GM12864 (cell line): Measurements from ENCODE around the gene SCN8A.

Experiments used
- DNase-seq: peaks from one replicate; pipeline ENCODE4 v3.0.0-alpha.2; 2011; ENCODE audit warnings: low read depth
- H3K4me3 ChIP-seq: 2 replicates; pipeline ENCODE4 v1.5.1; 2011; ENCODE audit warnings: mild to moderate bottlenecking, low read depth, low read length, control low read depth
- TF ChIP-seq, protein P1 (sequence below): IDR thresholded peaks from 2 replicates; pipeline ENCODE4 v1.5.1; 2011; ENCODE audit warnings: low read depth, mild to moderate bottlenecking, moderate library complexity, low read length, control low read depth, inconsistent platforms; ENCODE audit errors: missing control alignments

SCN8A gene

DNA sequence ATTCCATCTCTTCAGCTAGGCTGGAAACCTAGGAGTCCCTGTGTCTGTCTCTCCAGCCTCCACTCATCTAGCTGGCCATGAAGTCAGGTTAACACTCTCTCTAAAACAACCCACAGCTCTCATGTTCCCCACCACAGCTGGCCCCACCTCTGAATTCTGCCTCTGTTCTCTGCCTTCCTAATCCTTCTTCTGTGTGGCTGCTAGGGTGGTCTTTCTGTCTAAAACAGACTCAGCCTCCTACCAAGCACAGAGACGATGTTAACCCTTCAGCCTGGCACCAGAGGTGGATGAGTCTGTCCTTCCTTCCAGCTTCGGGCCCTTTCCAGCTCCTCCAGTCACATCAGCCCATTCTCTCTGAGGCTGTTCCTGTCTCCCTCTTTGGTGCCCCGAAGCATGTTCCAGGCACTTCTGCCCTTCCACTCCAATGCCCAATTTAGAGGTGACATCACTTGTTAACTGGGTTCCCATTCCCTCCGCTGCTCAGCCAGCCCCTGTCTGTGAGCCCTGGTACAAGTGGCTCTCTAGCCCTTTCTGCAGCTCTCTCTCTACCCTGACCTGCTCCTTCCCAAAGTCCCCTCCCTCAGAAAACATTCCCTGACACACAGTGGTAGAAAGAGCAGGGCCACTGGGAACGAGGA, 248.4 kb downstream of the SCN8A start:
- TF ChIP-seq, protein P1, sequence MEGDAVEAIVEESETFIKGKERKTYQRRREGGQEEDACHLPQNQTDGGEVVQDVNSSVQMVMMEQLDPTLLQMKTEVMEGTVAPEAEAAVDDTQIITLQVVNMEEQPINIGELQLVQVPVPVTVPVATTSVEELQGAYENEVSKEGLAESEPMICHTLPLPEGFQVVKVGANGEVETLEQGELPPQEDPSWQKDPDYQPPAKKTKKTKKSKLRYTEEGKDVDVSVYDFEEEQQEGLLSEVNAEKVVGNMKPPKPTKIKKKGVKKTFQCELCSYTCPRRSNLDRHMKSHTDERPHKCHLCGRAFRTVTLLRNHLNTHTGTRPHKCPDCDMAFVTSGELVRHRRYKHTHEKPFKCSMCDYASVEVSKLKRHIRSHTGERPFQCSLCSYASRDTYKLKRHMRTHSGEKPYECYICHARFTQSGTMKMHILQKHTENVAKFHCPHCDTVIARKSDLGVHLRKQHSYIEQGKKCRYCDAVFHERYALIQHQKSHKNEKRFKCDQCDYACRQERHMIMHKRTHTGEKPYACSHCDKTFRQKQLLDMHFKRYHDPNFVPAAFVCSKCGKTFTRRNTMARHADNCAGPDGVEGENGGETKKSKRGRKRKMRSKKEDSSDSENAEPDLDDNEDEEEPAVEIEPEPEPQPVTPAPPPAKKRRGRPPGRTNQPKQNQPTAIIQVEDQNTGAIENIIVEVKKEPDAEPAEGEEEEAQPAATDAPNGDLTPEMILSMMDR = no peak
- DNase-seq = no peak
- no peak overlapping the region for H3K4me3 ChIP-seq

DNA sequence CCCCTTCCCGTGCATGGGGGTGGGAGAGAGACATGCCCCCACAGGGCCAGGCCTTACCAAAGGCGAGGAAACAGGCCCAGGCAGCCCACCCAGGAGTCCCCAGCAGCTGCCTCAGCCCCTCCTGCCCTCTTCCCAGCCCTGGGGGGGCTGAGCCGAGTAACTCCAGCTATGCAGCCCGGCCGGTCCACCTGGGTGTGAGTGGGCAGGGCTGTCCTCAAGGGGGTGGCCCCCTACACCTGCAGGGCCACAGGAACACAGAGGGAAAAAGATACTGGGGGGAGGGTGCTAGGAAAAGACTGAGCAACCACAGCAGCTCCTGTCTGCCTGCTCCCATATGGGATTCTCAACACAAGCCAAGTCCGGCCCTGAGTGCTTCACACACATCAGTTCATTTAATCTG, 249.9 kb downstream of the SCN8A start:
- TF ChIP-seq, protein P1 = no peak
- H3K4me3 ChIP-seq = no peak overlapping the region
- no peak for DNase-seq

DNA sequence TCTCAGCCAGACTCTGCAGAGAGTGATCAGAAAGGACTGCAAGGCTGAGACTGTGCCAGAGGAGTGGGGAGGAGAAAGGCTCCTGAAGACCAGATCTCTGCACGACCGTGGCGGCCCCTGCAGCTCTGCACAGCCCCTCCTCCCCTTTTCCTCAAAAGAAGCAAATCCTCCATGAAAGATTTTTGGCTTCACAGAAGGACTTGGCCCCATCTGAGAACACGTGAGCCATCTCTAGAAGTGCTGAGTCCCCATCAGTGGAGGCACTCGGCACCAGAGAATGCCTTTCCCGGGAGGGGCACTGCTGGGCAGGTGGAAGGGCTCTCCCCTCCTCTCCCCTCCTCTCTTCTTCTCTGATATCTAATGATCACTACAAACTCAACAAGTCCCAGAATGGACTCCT, 250.7 kb downstream of the SCN8A start:
- TF ChIP-seq, protein P1 = no peak
- no peak overlapping the region for H3K4me3 ChIP-seq
- DNase-seq = no peak

DNA sequence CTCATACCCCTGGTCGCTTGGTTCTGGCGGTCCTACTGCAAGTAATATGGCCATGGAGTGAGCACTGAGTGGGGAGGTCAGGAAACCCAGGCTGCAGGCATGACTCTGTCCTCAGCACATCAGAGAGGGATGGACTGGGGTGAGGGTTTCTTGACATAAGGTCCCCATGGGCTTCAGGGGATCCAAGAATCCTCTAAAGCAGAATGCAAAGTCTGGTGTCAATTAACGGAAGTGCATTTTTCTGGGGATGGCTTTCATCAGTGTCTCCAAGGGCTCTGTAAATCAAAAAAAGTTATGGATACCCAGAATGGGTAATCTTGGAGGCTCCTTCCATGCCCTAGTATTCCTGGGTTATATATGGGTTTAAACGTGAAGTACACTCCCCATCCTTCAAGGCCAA, 253.8 kb downstream of the SCN8A start:
- H3K4me3 ChIP-seq = no peak overlapping the region
- TF ChIP-seq, protein P1 = no peak
- DNase-seq = no peak

DNA sequence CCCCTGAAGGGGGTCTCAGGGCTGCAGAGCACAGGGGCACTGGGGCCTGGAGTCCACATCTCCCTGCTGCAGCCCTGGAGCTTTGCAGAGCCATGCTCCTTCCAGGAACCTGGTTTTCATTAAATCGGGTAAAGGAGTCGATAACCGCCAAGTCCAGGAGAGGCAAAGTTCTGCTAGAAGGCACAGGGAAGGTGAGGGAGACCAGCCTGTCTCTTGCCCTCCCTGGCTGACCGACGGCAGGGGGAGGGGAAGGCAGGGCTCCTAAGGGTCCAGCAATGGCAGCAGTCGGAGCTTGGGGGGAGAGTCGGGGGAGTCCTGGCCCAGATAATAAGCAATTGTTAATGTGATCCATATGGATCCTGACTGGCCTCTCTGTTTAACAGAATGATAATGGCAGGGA, 254.4 kb downstream of the SCN8A start:
- H3K4me3 ChIP-seq = no peak overlapping the region
- DNase-seq = no peak
- TF ChIP-seq, protein P1 = no peak

DNA sequence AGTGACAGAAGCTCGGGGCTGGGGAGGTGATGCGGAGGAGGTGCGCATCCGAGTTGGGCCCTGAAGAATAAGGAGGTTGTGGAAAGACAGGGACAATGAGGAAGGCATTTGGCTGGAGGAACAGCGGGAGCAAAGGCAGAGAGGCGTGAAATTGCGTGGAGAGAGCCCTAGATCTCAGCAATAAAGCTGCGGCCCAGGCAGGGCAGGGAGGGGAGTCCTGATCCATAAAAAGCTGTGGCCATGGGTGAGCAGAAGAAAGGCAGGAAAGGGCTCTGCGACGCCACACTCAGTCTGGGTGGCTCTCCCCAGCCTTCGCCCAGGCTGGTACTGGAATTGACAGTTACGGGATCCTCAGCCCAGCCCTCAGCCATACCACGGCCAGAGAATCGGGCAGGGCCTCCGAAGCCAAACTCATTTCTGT, 255.2 kb downstream of the SCN8A start:
- no peak overlapping the region for H3K4me3 ChIP-seq
- TF ChIP-seq, protein P1 = no peak
- DNase-seq = no peak

DNA sequence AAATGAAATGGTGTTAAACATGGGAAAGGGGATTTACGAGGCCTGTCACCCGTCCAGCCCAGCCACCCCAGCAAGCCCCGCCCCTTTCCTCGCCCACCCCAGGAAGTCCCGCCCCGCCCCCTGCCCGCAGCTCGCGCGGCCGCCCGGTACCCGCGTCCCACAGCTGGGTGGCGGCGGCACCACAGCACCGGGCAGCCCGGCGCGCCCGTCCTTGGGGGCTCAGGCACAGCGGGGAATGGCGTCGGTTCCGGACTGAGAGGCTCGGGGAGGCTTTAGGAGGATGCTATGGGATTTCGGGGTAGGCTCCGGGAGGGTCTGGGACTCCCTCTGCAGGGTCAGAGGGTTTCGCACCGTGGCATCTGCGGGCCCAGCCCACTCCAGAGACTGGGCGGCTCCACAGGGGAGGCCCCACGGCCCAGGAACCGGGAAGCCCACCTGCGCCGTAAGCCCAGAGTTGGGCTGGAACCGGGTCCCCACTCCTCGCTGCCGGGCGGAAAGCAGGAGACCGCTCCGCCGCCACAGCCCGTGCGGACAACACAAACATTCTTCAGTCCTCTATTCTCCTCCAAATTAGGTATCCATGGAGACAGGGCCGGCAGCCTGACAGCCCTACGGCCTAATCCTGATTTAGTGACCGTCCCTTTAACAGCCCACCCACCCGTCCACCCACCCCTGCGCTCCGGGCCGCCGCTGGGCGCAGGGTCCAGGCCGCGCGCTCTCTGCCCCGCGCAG, 256.0 kb downstream of the SCN8A start:
- TF ChIP-seq, protein P1 = no peak
- DNase-seq = no peak
- no peak overlapping the region for H3K4me3 ChIP-seq
